ENCODE results near the gene ZSWIM6.

ZSWIM6 gene

GRCh38 chr5:61460471-61460870, 128.4 kb downstream of the ZSWIM6 start:
- DNase-seq (ENCODE audit: insufficient read length, low spot score) (no peak), FAIRE-seq (no peak)
- no peak for TF ChIP-seq CTCF (IDR thresholded peaks at IDR 0.05; ENCODE audit: insufficient read depth, missing control alignments)

- DNase-seq (ENCODE audit: insufficient read length, low spot score) = no peak
- TF ChIP-seq CTCF (IDR thresholded peaks at IDR 0.05; ENCODE audit: insufficient read depth, missing control alignments) = no peak
- no peak for FAIRE-seq
These were observed 129.4 kb downstream of the ZSWIM6 start for GRCh38 chr5:61461417-61461816.

GRCh38 chr5:61461926-61462325, 129.9 kb downstream of the ZSWIM6 start:
- TF ChIP-seq CTCF (IDR thresholded peaks at IDR 0.05; ENCODE audit: insufficient read depth, missing control alignments) = no peak
- DNase-seq (ENCODE audit: insufficient read length, low spot score) (no peak), FAIRE-seq (no peak)

GRCh38 chr5:61463596-61463995, 131.5 kb downstream of the ZSWIM6 start:
- TF ChIP-seq CTCF (IDR thresholded peaks at IDR 0.05; ENCODE audit: insufficient read depth, missing control alignments) = no peak
- no peak for FAIRE-seq

GRCh38 chr5:61464512-61464911, 132.5 kb downstream of the ZSWIM6 start:
- DNase-seq (ENCODE audit: insufficient read length, low spot score) (no peak), FAIRE-seq (no peak)
- no peak for TF ChIP-seq CTCF (IDR thresholded peaks at IDR 0.05; ENCODE audit: insufficient read depth, missing control alignments)

More at GRCh38 chr5:61463596-61463995, 131.5 kb downstream of the ZSWIM6 start:
- DNase-seq (ENCODE audit: insufficient read length, low spot score) = no peak

GRCh38 chr5:61465066-61465465, 133.0 kb downstream of the ZSWIM6 start:
- no peak for DNase-seq (ENCODE audit: insufficient read length, low spot score)
- no peak for TF ChIP-seq CTCF (IDR thresholded peaks at IDR 0.05; ENCODE audit: insufficient read depth, missing control alignments)
- no peak for FAIRE-seq

- TF ChIP-seq CTCF (IDR thresholded peaks at IDR 0.05; ENCODE audit: insufficient read depth, missing control alignments) = no peak
- FAIRE-seq = no peak
- DNase-seq (ENCODE audit: insufficient read length, low spot score) = no peak
These were observed 133.4 kb downstream of the ZSWIM6 start for GRCh38 chr5:61465496-61465895.
